GM19035 (cell line): ENCODE measurements around the gene CIDEB.
"Not testable (repeated sequence)": the region's sequence is repeated elsewhere in the genome, so short reads cannot be mapped to it uniquely, and the experiment has no call there.

Experiments
- ATAC-seq: cut with Tn5 transposase; IDR thresholded peaks from one replicate; pipeline ENCODE4 v1.9.1; 2021; ENCODE audit not compliant: unreplicated experiment

The CIDEB gene

GRCh38 chr14:24307575-24308341 lies at the start of gene CIDEB:
Gene CIDEB (minus strand): TSS chr14:24307977. CDS start chr14:24307858, 119 bp downstream.
- ATAC-seq, result no peak

GRCh38 chr14:24356208-24356607 lies 48.4 kb upstream of the CIDEB start:
- no peak for ATAC-seq

- no peak for ATAC-seq
Observed at GRCh38 chr14:24355009-24355408, 47.2 kb upstream of the CIDEB start.

GRCh38 chr14:24354482-24354825 lies 46.7 kb upstream of the CIDEB start:
- ATAC-seq, result not testable (repeated sequence)

- no peak for ATAC-seq
Observed at GRCh38 chr14:24353559-24354481, 46.0 kb upstream of the CIDEB start.

- ATAC-seq, result no peak
Observed at GRCh38 chr14:24351517-24351916, 43.7 kb upstream of the CIDEB start.

- ATAC-seq, result no peak
Observed at GRCh38 chr14:24349742-24350141, 42.0 kb upstream of the CIDEB start.

GRCh38 chr14:24348186-24348585 lies 40.4 kb upstream of the CIDEB start:
- no peak for ATAC-seq

- ATAC-seq, result no peak
Observed at GRCh38 chr14:24347134-24347533, 39.4 kb upstream of the CIDEB start.

- ATAC-seq, result no peak
Observed at GRCh38 chr14:24343795-24344660, 36.3 kb upstream of the CIDEB start.

- ATAC-seq, result no peak
Observed at GRCh38 chr14:24342889-24343288, 35.1 kb upstream of the CIDEB start.

GRCh38 chr14:24340606-24341005 lies 32.8 kb upstream of the CIDEB start:
- ATAC-seq, result no peak

GRCh38 chr14:24339284-24340151 lies 31.7 kb upstream of the CIDEB start, which contains the start of gene RIPK3:
Gene RIPK3 (minus strand): TSS chr14:24339991. CDS start chr14:24339826, 165 bp downstream.
- peak; percentile 90 for ATAC-seq

GRCh38 chr14:24338843-24339242 lies 31.1 kb upstream of the CIDEB start:
- no peak for ATAC-seq

GRCh38 chr14:24337824-24338175 lies 30.0 kb upstream of the CIDEB start:
- no peak for ATAC-seq

GRCh38 chr14:24337144-24337823 lies 29.5 kb upstream of the CIDEB start:
- no peak for ATAC-seq

GRCh38 chr14:24335461-24336171 lies 27.8 kb upstream of the CIDEB start:
- ATAC-seq, result no peak

- ATAC-seq, result no peak
Observed at GRCh38 chr14:24334431-24335291, 26.9 kb upstream of the CIDEB start, which contains the start of gene ADCY4. Gene ADCY4 (minus strand): TSS chr14:24335071. CDS start chr14:24334652, 419 bp downstream.
